Activated naive CD8-positive, alpha-beta T cell treated with anti-CD3 and anti-CD28 coated beads, Interleukin-2, amount 50 U/mL, for 24 hours (primary cell): ENCODE results near the gene SDCBP2.

ENCODE experiments used
- ATAC-seq: fragments of 150-1000 bp; cut with Tn5 transposase; one replicate; pipeline ENCODE4 v1.10.0; 2021
- DNase-seq: peaks from one replicate; pipeline ENCODE4 v3.0.0; 2021
- H3K27ac Mint-ChIP-seq: one replicate; pipeline ENCODE4 v1.8.0; 2021; ENCODE audit warnings: mild to moderate bottlenecking, mixed read lengths
- H3K27me3 Mint-ChIP-seq: one replicate; pipeline ENCODE4 v1.8.0; 2021; ENCODE audit warnings: mixed read lengths
- H3K36me3 Mint-ChIP-seq: one replicate; pipeline ENCODE4 v1.8.0; 2021; ENCODE audit warnings: low read depth, mixed read lengths
- H3K4me1 Mint-ChIP-seq: one replicate; pipeline ENCODE4 v1.8.0; 2021; ENCODE audit warnings: mixed read lengths
- H3K4me3 Mint-ChIP-seq: one replicate; pipeline ENCODE4 v1.8.0; 2021; ENCODE audit warnings: mild to moderate bottlenecking, moderate library complexity, mixed read lengths
- H3K9me3 Mint-ChIP-seq: one replicate; pipeline ENCODE4 v1.8.0; 2021; ENCODE audit warnings: mixed read lengths

The SDCBP2 gene

DNA sequence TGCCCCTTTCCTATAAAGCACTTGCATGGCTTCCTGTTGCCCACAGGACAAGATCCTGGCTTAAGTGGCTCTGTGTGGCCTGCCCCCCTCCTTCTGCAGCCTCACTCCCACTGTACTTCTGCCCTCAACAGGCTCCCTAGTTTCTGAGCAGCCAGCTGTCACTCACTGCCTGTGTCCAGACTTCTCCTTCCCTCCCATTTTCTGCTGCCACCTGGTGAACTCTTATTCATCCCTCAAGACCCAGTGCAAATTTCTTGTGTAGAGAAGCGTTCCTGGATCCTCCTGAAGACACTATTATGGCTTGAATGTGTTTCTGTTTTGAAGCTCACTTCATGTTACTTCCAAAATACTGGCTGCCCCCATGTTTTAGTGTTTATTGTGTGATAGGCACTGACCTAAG, 36.3 kb downstream of the SDCBP2 start:
- H3K9me3 Mint-ChIP-seq: no peaks in the 10 kb centered on the region
- ATAC-seq: no peak
- H3K27ac Mint-ChIP-seq: no peak overlapping the region
- no peak overlapping the region for H3K4me3 Mint-ChIP-seq
- DNase-seq: no peak
- H3K4me1 Mint-ChIP-seq: peaks cover 23% of the 10 kb centered on the region
- no peaks in the 10 kb centered on the region for H3K27me3 Mint-ChIP-seq
- no peaks in the 10 kb centered on the region for H3K36me3 Mint-ChIP-seq

GRCh38 chr20:1291191-1291741, 37.7 kb downstream of the SDCBP2 start:
- no peak overlapping the region for H3K27ac Mint-ChIP-seq
- H3K4me1 Mint-ChIP-seq: peaks cover 35% of the 10 kb centered on the region
- no peaks in the 10 kb centered on the region for H3K27me3 Mint-ChIP-seq
- DNase-seq (no peak), ATAC-seq (no peak)
- H3K4me3 Mint-ChIP-seq: no peak overlapping the region
- H3K36me3 Mint-ChIP-seq: no peaks in the 10 kb centered on the region
- no peaks in the 10 kb centered on the region for H3K9me3 Mint-ChIP-seq

GRCh38 chr20:1287787-1288569, 41.0 kb downstream of the SDCBP2 start:
- no peaks in the 10 kb centered on the region for H3K27me3 Mint-ChIP-seq
- DNase-seq: no peak
- H3K36me3 Mint-ChIP-seq: no peaks in the 10 kb centered on the region
- peak overlapping the region; percentile 48 for H3K27ac Mint-ChIP-seq
- no peaks in the 10 kb centered on the region for H3K9me3 Mint-ChIP-seq
- no peak overlapping the region for H3K4me3 Mint-ChIP-seq
- H3K4me1 Mint-ChIP-seq: peaks cover 57% of the 10 kb centered on the region
- ATAC-seq: no peak

- ATAC-seq (peak; percentile 79), DNase-seq (no peak)
- Mint-ChIP-seq H3K4me3 (peak overlapping the region; percentile 39), H3K4me1 (peaks cover 53% of the 10 kb centered on the region), H3K36me3 (no peaks in the 10 kb centered on the region), H3K27ac (peak overlapping the region; percentile 48), H3K27me3 (no peaks in the 10 kb centered on the region), H3K9me3 (no peaks in the 10 kb centered on the region)
Measured at GRCh38 chr20:1287306-1287705, 41.6 kb downstream of the SDCBP2 start.

DNA sequence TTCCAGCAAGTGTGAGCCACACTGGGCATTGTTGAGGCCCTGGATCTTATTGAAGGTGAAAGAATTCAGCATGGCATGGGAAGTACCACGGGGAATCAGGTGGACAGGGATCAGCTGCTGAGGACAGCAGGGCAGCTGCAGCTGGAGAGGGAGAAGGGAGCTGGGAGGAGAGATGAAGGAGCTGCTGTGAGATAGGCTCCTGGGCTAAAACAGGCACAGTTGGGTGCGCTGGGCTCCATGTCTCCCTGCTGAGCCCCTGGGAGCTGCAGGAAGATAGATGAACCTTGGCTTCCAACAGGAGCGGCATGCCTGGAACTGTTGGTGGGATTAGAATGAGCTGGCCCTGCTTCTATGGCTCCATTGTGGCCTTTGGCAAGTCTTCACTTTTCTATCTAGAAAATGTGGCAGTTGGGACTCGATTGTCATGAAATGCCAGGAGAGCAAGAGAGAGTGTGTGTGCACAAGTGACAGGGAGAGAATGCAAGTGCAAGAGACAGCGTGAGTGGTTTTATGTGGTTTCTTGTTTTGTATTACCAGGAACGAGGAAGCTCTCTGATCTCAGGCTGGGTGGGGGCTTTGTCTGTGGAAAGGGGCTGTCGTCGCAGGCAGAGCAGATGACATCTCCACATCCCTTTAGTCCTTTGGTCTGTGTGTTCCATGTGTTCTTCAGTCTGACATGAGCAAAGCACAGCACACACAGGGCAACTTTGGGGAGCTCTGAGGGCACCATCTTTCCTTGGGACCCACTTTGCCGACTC, 42.5 kb downstream of the SDCBP2 start:
- Mint-ChIP-seq H3K27ac (peak overlapping the region; percentile 64), H3K4me1 (peaks cover 54% of the 10 kb centered on the region), H3K4me3 (peak overlapping the region; percentile 39), H3K27me3 (no peaks in the 10 kb centered on the region), H3K9me3 (no peaks in the 10 kb centered on the region), H3K36me3 (no peaks in the 10 kb centered on the region)
- ATAC-seq (no peak), DNase-seq (no peak)

DNA sequence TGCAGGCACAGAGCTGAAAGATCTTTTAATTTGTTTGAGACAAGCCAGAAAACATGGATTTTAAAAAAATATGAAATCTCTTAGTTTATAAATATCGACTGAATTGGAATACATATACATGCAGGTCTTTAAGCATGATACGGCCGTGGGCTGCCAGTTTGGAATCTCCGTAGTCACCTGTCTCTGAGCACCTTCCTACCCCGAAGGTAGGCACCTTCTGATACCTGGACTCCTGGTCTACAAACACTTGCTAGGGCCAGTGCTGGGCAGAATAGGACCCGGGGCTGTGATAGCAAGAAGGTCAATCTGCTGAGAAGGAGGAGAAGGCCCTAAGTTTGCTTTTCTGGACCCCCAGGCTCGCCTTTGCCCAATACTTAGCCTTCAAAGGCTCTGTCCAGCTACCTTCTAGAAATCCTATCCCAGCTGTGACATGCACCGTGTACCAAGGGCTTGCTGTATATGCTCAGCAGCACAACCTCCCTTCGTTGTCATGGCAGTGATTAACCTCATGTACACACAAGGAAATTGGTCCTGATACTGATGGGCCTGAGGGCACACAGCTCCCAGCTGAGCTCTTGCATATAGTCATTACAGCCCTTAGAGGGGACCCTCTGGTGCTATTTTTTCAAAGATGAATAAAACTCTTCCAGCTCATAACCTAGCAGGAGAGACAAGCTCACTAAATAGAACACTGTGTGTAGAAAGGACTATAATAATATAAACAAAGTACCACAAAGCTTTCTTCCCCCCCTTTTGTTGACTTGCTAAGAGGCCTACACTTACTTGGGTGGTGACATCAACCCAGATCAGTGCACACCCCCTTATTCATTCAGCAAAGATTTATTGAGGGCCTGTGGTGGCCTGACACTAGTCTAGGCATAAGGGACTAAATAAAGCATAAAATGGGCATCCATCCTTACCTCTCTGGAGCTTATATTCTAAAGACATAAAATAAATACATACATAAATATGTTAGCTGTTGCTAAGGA, 45.1 kb downstream of the SDCBP2 start:
- no peak overlapping the region for H3K27ac Mint-ChIP-seq
- peaks cover 53% of the 10 kb centered on the region for H3K4me1 Mint-ChIP-seq
- DNase-seq (no peak), ATAC-seq (no peak)
- H3K9me3 Mint-ChIP-seq: no peaks in the 10 kb centered on the region
- no peak overlapping the region for H3K4me3 Mint-ChIP-seq
- no peaks in the 10 kb centered on the region for H3K27me3 Mint-ChIP-seq
- H3K36me3 Mint-ChIP-seq: no peaks in the 10 kb centered on the region

- Mint-ChIP-seq H3K27me3 (no peaks in the 10 kb centered on the region), H3K4me1 (peaks cover 53% of the 10 kb centered on the region), H3K36me3 (no peaks in the 10 kb centered on the region), H3K9me3 (no peaks in the 10 kb centered on the region), H3K27ac (no peak overlapping the region), H3K4me3 (no peak overlapping the region)
- ATAC-seq: no peak
- DNase-seq: no peak
Measured at GRCh38 chr20:1282966-1283365, 46.0 kb downstream of the SDCBP2 start.

- Mint-ChIP-seq H3K36me3 (no peaks in the 10 kb centered on the region), H3K9me3 (no peaks in the 10 kb centered on the region), H3K4me1 (peaks cover 40% of the 10 kb centered on the region), H3K27ac (peak overlapping the region; percentile 5), H3K27me3 (no peaks in the 10 kb centered on the region), H3K4me3 (no peak overlapping the region)
- ATAC-seq: no peak
- DNase-seq: no peak
Measured at GRCh38 chr20:1281279-1282057, 47.5 kb downstream of the SDCBP2 start.

DNA sequence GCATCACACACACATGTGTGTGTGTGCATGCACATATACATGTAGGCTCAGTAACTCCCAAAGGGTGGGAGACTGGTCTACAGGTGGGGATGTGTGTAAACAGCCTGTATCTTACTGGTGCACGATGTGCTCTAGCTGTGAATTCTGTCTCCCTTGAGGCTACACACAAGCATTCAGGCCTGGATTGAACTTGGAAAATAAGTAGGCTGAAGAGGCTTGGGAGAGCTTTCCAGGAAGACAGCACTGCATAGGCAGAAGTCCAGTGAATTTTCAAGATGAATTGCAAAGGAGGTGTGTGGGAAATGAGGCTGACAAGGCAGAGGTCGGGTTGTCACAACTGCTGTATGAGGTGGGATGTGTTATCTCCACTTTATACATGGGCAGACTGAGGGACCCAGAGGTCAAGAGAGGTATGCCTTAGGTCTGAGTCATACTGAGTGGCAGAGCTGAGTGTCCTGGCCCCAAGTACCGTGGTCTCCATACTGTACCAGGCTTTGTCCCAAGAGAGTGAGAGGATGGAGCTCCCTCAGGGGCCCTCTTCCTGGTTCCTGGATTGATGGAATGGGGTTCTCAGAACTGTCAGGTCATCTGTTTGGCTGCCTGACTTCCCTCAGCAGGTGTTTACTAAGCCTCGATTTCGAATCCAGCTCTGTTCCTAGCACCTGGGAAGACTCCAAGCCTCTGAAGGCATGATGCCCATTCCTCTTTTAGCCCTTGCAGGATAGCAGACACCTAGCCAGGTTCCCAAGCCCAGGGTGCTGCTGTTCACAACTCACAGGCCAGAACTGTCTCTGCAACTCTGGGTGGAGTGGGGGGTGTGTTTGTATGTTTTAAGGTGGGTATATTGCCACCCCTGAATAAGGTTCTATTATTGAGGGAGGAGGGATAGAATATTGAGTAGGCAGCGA, 48.5 kb downstream of the SDCBP2 start:
- Mint-ChIP-seq H3K27ac (no peak overlapping the region), H3K4me1 (peaks cover 33% of the 10 kb centered on the region), H3K36me3 (no peaks in the 10 kb centered on the region), H3K9me3 (no peaks in the 10 kb centered on the region), H3K4me3 (no peak overlapping the region), H3K27me3 (no peaks in the 10 kb centered on the region)
- DNase-seq (peak; percentile 1), ATAC-seq (no peak)

GRCh38 chr20:1278993-1279392, 49.9 kb downstream of the SDCBP2 start:
- peaks cover 22% of the 10 kb centered on the region for H3K4me1 Mint-ChIP-seq
- no peak overlapping the region for H3K4me3 Mint-ChIP-seq
- no peak overlapping the region for H3K27ac Mint-ChIP-seq
- H3K9me3 Mint-ChIP-seq: no peaks in the 10 kb centered on the region
- DNase-seq: no peak
- no peaks in the 10 kb centered on the region for H3K36me3 Mint-ChIP-seq
- no peak for ATAC-seq
- no peaks in the 10 kb centered on the region for H3K27me3 Mint-ChIP-seq

- Mint-ChIP-seq H3K4me1 (peaks cover 17% of the 10 kb centered on the region), H3K9me3 (no peaks in the 10 kb centered on the region), H3K27me3 (no peaks in the 10 kb centered on the region), H3K27ac (no peak overlapping the region), H3K36me3 (no peaks in the 10 kb centered on the region), H3K4me3 (no peak overlapping the region)
- ATAC-seq (no peak), DNase-seq (no peak)
Measured at GRCh38 chr20:1277529-1278322, 51.2 kb downstream of the SDCBP2 start.

- Mint-ChIP-seq H3K4me3 (no peak overlapping the region), H3K36me3 (no peaks in the 10 kb centered on the region), H3K4me1 (peaks cover 21% of the 10 kb centered on the region), H3K27ac (no peak overlapping the region), H3K27me3 (no peaks in the 10 kb centered on the region), H3K9me3 (no peaks in the 10 kb centered on the region)
- ATAC-seq: no peak
- no peak for DNase-seq
Measured at GRCh38 chr20:1275919-1276318, 53.0 kb downstream of the SDCBP2 start.
